Measurements from ENCODE around the gene FUT9. TPM values are rescaled to one million over a fixed set of nuclear protein-coding genes. Genes with fewer than 3 reads are reported as not detected.

Gene FUT9
- total RNA-seq, 2 donors from 2014 or later = not detected

GRCh38 chr6:96152114-96152708, 136.4 kb downstream of the FUT9 start:
- intact Hi-C loops (cut with DNase I) = no loop called here
- no peak for TF ChIP-seq CTCF (IDR thresholded peaks at IDR 0.05)

GRCh38 chr6:96153775-96154174, 138.0 kb downstream of the FUT9 start:
- Histone ChIP-seq H3K27me3 (no peaks in the 10 kb centered on the region), H3K27ac (no peak overlapping the region), H3K9me3 (no peaks in the 10 kb centered on the region), H3K4me3 (no peak overlapping the region), H3K4me1 (no peaks in the 10 kb centered on the region), H3K36me3 (no peaks in the 10 kb centered on the region), H3K9ac (ENCODE audit: low read depth in 2 of 2, low read length in 2 of 2) (no peak overlapping the region)
- no peak for DNase-seq
- intact Hi-C loops (cut with DNase I) = no loop called here
- no peak for TF ChIP-seq CTCF (IDR thresholded peaks at IDR 0.05)

More at GRCh38 chr6:96152114-96152708, 136.4 kb downstream of the FUT9 start:
- Histone ChIP-seq H3K9me3 (no peaks in the 10 kb centered on the region), H3K9ac (ENCODE audit: low read depth in 2 of 2, low read length in 2 of 2) (no peak overlapping the region), H3K27ac (no peak overlapping the region), H3K27me3 (no peaks in the 10 kb centered on the region), H3K4me3 (no peak overlapping the region), H3K4me1 (no peaks in the 10 kb centered on the region), H3K36me3 (no peaks in the 10 kb centered on the region)
- no peak for DNase-seq

- H3K27ac ChIP-seq = no peak overlapping the region
- DNase-seq = no peak
- no peaks in the 10 kb centered on the region for H3K36me3 ChIP-seq
- H3K9ac ChIP-seq (ENCODE audit: low read depth in 2 of 2, low read length in 2 of 2) = no peak overlapping the region
- H3K27me3 ChIP-seq = no peaks in the 10 kb centered on the region
- H3K4me1 ChIP-seq = no peaks in the 10 kb centered on the region
- no peaks in the 10 kb centered on the region for H3K9me3 ChIP-seq
- no peak for TF ChIP-seq CTCF (IDR thresholded peaks at IDR 0.05)
- intact Hi-C loops (cut with DNase I) = no loop called here
- H3K4me3 ChIP-seq = no peak overlapping the region
These were observed 140.7 kb downstream of the FUT9 start for GRCh38 chr6:96156425-96156824.

- intact Hi-C loops (cut with DNase I) = no loop called here
- Histone ChIP-seq H3K9me3 (no peaks in the 10 kb centered on the region), H3K36me3 (no peaks in the 10 kb centered on the region), H3K4me1 (no peaks in the 10 kb centered on the region), H3K4me3 (no peak overlapping the region), H3K27ac (no peak overlapping the region), H3K27me3 (no peaks in the 10 kb centered on the region), H3K9ac (ENCODE audit: low read depth in 2 of 2, low read length in 2 of 2) (no peak overlapping the region)
- no peak for TF ChIP-seq CTCF (IDR thresholded peaks at IDR 0.05)
- no peak for DNase-seq
These were observed 141.3 kb downstream of the FUT9 start for GRCh38 chr6:96157018-96157565.

GRCh38 chr6:96162711-96163120, 146.9 kb downstream of the FUT9 start:
- no peak overlapping the region for H3K4me3 ChIP-seq
- DNase-seq = no peak
- no peaks in the 10 kb centered on the region for H3K9me3 ChIP-seq
- no peaks in the 10 kb centered on the region for H3K4me1 ChIP-seq
- no peak overlapping the region for H3K9ac ChIP-seq (ENCODE audit: low read depth in 2 of 2, low read length in 2 of 2)
- no peak overlapping the region for H3K27ac ChIP-seq
- no peaks in the 10 kb centered on the region for H3K27me3 ChIP-seq
- intact Hi-C loops (cut with DNase I) = no loop called here
- H3K36me3 ChIP-seq = no peaks in the 10 kb centered on the region
- TF ChIP-seq CTCF (IDR thresholded peaks at IDR 0.05) = no peak
